Astrocyte of the cerebellum (primary cell): ENCODE data around the gene TNNT1.

Experiments used
- DNase-seq: peaks from one replicate; pipeline ENCODE4 v3.0.0-alpha.2; 2011; ENCODE audit warnings: low read depth
- H3K4me3 ChIP-seq: 2 replicates; pipeline ENCODE4 v1.5.1; 2011; ENCODE audit warnings: mild to moderate bottlenecking, low read depth, low read length, moderate library complexity
- CTCF ChIP-seq: IDR thresholded peaks from 2 replicates; pipeline ENCODE4 v1.5.1; 2012; ENCODE audit warnings: low read length, low read depth, moderate library complexity, mild to moderate bottlenecking; ENCODE audit errors: missing control alignments
- in situ Hi-C: cut with HindIII; loops from 2 replicates; pipeline ENCODE4 v1.10.0; 2017; ENCODE audit warnings: low sequenced_read_pairs

The TNNT1 gene

GRCh38 chr19:55115446-55116065, 33.5 kb downstream of the TNNT1 start:
- DNase-seq: no peak
- in situ Hi-C loops: loop anchor here (5.0 kb wide), 1 partner anchor 57 kb away; no protein-coding TSS in a partner anchor

DNA sequence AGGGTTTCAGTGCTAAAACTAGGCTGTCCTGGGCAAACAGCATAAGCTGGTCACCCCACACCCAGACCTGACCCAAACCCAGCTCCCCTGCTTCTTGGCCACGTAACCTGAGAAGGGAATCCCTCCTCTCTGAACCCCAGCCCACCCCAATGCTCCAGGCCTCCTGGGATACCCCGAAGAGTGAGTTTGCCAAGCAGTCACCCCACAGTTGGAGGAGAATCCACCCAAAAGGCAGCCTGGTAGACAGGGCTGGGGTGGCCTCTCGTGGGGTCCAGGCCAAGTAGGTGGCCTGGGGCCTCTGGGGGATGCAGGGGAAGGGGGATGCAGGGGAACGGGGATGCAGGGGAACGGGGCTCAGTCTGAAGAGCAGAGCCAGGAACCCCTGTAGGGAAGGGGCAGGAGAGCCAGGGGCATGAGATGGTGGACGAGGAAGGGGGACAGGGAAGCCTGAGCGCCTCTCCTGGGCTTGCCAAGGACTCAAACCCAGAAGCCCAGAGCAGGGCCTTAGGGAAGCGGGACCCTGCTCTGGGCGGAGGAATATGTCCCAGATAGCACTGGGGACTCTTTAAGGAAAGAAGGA, 34.4 kb downstream of the TNNT1 start:
- TF ChIP-seq CTCF: no peak
- DNase-seq: no peak
- H3K4me3 ChIP-seq: no peak overlapping the region
- in situ Hi-C loops: loop anchor here (5.0 kb wide), 1 partner anchor 58 kb away; no protein-coding TSS in a partner anchor

More at GRCh38 chr19:55115446-55116065, 33.5 kb downstream of the TNNT1 start:
- peak overlapping the region; percentile 77 for H3K4me3 ChIP-seq
- no peak for TF ChIP-seq CTCF

DNA sequence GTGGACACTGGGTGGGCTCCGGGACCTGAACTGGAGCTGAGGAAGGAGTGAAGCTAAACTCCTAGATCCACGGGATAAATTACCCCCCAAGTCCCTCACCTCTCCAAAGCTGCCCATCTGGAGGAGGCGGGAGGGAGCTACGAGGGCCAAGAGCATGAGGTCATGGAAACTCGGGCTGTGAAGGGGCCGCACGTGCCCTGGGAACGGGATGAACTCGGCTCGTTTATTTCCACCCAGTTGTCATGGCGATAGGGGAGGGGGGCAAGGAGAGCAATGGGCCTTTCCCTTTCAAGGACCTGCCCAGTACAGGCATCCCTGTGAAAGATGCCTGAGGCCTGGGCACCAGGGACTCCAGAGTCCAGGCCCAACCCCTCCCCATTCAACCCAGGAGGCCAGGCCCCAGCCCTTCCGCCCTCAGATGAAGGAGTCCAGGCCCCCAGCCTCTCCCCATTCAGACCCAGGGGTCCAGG, 35.4 kb downstream of the TNNT1 start:
- peak; percentile 82 for DNase-seq
- in situ Hi-C loops: no loop called here
- H3K4me3 ChIP-seq: no peak overlapping the region
- no peak for TF ChIP-seq CTCF

- no peak for TF ChIP-seq CTCF
- DNase-seq: no peak
- no peak overlapping the region for H3K4me3 ChIP-seq
- in situ Hi-C loops: no loop called here
These were observed 36.0 kb downstream of the TNNT1 start for GRCh38 chr19:55112777-55113569.

- no peak for TF ChIP-seq CTCF
- no peak for DNase-seq
- no peak overlapping the region for H3K4me3 ChIP-seq
- in situ Hi-C loops: no loop called here
These were observed 36.7 kb downstream of the TNNT1 start for GRCh38 chr19:55112246-55112776.

DNA sequence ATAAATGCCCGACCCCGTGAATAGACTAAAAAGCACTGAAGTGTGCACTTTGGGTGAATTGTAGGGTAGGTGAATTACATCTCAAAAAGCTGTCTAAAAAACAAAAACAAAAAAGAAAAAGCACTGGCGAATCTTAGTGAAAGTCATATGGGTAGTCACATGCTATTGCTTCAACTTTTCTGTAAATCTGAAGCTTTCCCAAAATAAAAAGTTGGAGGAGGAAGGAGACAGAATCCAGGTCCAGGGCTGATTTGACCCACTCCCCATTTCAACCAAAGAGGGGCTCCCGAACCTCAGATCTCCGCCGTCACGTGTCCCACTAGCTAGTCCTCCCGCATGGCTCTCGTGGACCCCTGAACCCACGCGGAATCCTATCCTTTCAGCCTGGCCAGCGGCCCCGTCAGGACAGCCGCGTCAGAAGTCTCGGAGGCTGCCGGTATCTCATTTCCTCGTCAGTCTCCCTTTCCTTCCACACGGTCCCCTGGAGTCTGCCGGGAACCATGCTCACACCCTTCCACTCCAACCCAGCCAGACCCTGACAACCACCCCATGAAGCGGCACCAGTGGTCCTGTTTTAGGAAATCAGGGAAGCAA, 37.7 kb downstream of the TNNT1 start:
- no peak overlapping the region for H3K4me3 ChIP-seq
- in situ Hi-C loops: no loop called here
- no peak for DNase-seq
- no peak for TF ChIP-seq CTCF
